ENCODE data around the gene CETP.
A peak's percentile ranks its signal among the peaks of the same experiment; 100 is the strongest.
"Not testable (repeated sequence)": the region's sequence is repeated elsewhere in the genome, so short reads cannot be mapped to it uniquely, and the experiment has no call there.

CETP gene

DNA sequence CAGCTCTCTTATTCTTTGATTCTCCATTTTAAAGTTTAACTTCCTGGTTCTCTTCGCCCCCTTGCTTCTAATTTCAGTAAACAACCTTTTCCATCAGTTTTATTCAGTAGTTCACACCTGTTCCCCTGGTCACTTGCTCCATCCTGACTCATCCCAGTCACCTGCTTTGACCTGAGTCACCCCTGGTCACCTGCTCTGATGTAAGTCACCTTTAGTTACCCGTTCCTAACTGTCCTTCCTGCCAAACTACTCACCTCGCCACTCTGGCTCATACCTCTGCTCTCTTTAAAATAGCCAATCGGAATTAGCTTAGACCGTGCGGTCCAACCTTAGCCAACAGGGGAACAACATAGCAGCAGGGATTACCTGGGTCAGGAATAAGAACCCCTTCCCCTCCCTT is 22.9 kb downstream of the CETP start:
- DNase-seq, result no peak

DNA sequence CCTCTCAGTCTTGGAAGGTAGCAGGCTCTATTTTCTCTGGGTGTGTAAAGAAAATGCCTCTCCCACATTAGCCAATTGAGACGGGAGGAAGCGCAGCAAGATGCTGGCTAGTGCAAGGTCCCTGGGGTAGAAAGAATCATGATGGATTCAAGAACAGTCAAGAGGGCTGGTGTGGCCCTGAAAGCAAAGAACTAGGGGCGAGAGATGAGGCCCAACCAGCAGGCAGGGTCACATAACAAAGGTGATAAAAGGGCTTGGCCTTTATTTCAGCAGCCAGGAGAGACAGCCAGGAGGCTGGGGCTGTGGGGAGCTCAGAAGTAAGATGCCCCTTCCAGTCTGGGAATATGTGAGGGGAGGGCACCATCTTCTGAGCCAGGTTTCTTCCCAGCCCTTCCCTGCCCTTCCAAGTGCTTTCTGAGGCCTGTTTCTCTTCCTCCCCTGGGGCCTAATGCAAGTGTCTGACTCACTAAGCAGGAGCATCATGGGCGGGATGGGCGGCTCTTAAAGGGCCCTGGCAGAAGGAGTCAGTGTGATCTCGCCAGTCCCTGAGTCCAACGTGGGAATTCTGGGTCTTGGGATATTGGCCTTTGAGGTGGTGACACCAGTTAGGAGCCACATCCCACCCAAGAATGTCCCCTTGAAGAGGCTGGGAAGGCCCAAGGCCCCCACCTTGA is 23.7 kb downstream of the CETP start:
- no peak for DNase-seq

DNA sequence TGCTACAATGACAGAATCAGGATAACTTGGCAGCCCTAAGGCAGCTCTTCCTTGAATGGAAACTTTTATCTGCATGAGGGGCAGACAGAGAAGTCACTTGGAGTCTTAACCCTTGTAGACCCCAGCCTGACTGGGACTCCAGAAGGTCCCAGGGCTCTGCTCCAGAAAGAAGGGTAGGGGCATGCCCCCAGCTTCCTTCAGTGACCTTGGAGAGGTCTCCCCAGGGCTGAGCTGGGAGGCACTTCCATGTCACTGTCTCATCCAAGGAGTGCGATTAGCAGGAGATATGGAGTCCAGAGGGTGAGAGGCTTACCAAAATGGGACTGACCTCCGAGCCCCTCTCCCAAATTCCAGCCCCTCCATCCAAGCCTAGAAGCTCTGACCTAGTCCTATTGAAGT is 24.2 kb downstream of the CETP start:
- no peak for DNase-seq

DNA sequence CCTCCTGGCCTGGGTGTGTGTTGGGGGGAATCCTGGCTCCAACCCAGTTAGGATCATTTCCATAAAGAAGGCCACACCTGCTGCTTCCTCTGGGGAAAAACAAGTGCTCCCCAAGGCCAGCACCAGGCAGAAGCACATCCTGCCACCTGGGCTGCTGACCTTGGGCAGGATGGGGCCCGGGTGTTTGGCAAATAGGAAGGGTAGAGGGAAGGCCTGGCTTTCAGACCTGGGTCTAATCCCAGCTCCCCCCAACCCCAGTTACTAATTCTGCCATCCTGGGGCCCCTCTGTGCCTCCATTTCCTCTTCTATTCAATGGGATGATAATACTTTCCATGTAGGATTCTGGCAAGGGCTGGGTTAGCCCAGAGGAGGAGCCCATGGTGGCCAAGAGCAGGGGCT is 24.6 kb downstream of the CETP start:
- no peak for DNase-seq

DNA sequence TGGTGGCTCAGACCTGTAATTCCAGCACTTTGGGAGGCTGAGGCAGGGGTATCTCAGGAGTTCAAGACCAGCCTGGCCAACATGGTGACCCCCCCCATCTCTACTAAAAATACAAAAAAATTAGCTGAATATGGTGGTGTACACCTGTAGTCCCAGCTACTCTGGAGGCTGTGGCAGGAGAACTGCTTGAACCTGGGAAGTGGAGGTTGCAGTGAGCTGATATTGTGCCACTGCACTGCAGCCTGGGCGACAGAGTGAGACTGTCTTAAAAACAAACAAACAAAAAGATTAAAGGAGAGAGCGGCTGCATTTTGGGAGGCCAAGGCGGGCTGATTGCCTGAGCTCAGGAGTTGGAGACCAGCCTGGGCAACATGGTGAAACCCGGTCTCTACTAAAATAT is 25.2 kb downstream of the CETP start:
- not testable (repeated sequence) for DNase-seq

DNA sequence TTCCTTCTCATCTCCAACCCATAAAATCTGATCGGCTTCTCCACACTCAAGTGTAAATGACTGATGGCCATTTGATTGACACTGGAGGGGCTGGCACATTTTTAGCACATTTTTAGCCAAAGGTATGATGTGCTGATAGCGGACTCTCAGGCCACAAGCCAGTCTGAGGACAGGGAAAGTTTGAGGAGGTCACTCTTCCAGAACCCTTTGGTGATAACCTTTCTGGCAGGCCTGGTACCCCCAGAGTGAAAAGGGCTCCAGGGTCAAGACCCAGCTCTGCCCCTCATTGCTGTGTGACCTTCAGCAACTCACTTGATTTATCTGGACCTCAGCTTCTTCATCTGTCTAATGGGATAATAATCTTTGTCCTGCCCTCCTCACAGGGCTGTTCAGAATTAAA is 25.9 kb downstream of the CETP start:
- DNase-seq, result no peak

DNA sequence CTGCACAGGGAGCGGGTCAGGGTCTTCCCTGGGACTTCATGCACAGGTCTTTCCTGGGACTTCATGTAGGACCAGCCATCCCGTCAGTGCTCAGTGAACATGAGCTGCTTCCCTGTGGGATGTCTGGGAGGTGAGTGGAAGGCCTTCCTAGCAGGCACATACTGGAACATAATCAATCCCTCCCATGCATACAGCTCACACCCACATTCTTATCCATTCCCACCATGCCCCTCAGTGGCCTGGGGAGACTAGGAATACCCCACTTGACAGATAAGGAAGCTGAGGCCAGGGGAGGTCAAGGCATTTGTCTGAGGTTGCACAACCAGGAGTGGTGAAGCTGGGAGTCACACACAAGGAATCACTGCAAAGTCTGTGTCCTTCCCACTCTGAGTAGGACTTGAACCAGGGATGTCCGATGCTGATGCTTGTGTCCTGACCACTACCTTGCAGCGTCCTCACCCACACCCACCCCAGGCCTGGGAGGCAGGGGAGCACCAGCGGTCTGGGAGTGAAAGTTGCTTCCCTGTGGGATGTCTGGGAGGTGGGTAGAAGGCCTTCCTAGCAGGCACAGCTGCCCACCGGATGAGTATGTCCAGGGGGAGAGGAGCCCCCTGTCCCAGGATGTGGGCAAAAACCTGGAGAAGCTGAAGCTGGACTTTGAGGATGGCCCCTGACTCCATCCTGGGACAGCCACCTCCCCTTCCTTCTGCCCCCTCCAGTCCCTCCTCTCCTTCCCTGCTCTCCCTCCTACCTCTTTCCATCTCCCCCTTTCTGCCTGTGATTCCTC is 26.6 kb downstream of the CETP start:
- DNase-seq, result no peak

DNA sequence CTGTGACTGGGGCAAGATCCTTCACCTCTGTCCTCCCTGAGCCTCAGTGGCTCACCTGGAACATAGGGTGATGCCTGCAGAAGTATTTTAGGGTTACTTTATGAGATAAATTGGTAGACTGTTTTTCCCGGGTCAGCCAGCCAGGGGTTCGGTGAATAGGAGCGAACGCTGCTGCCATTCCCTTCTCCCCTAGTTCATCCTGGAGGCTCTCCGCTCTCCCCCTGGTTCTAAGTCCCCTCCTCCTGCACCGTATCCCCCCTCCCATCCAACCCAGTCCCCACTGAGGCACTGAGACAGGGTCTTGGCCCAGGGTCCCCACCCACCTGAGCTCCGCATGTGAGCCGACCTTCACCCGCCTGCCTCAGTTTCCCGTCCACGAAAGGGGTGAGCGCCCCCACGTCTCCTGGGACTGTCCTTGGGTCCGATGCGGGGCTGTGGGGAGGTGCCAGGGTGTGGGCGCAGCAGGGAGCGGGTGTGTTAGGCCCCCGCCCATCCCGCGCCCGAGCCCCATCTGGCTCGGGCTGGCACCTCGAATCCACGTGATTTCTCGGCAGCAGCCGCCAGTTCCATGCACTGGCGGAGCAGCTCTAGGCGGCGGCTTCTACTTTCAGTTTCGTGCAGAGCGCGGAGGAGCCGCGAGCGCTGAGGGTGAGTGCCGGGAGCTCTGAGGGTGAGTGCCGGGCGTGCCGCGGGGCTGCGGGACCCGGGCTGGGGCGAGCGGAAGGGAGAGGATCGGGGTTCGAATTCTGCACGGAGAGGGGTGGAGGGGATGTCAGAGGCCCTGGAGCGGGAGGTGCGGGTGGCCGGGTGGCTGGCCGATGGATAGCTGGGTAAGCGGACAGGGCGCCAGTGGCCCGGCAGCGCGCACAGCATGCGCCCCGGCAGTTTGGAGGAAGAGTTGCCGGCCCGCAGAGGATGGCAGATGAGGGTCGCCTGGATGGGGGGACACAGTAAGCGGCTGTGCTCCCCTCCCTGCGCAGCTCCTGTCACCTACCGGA is 27.5 kb downstream of the CETP start, which contains the start of gene NLRC5:
NLRC5 (plus strand) TSS at position 610 of the 998 bp plus-strand sequence. CDS start 31,156 bp downstream, outside the sequence.
- DNase-seq, result peak; percentile 92

DNA sequence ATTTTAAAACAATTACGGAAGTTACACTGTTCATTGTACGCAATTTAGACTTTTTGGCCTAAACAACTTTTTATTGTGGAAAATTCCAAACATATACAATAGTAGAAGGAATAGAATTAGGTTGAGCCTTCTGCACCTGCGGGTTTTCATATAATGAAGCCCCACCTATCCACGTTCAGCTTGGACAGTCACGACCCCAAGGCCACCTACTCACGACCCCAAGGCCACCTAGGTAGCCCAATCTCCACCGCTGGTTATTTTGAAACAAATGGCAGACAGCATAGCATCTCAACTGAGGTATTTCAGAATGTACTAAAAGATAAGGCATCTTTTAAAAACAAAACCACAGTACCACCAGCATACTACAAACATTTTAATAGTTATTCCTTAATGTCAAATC is 28.2 kb downstream of the CETP start:
- no peak for DNase-seq

DNA sequence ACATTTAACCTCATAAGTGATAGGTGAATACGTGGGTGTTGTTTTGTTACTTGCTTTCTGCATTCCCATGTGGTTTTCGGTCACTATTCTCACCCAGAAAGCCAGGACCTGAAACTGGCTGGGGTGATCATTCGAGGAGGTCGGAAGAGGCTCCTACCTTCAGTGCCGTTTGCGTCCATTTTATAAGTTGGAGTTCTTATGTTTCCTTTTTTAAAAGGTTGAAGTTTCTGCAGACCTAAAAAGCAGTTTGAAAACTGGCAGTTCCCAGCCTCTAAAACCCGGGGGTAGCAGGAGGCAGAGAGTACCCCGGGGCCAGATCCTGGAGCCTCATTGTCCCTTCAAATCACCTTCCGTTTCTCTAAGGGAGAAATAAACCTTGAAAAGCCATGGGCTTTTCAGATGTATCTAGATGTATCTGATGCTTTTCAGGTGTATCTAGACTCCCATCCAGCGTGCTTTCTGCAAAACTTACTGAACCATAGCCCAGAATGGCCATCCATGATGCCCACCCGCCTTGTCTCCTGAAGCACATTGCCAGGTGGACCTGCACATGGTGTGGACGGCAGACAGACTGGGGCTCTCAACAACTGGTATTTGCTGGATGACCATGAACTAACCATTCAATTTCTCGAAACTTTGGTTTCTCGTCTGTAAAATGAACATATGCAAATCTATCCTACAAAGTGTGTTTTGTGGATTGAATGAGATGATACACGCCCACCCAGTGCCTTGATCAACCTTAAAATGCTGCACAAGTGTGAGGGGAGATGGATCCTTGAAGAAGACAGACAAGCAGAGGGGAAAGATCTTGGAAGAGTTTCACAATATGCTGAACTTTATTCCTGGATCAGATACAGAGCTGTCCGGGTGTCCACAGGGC is 28.9 kb downstream of the CETP start:
- no peak for DNase-seq

DNA sequence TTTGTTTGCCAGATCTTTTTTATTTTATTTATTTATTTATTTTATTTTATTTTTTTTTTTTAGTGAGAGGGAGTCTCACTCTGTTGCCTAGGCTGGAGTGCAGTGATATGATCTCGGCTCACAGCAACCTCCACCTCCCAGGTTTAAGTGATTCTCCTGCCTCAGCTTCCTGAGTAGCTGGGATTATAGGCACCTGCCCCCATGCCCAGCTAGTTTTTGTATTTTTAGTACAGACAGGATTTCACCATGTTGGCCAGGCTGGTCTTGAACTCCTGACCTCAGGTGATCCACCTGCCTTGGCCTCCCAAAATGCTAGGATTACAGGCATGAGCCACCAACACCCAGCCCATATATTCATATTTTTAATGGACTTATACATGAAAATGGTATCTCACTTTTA is 30.7 kb downstream of the CETP start:
- DNase-seq, result not testable (repeated sequence)

DNA sequence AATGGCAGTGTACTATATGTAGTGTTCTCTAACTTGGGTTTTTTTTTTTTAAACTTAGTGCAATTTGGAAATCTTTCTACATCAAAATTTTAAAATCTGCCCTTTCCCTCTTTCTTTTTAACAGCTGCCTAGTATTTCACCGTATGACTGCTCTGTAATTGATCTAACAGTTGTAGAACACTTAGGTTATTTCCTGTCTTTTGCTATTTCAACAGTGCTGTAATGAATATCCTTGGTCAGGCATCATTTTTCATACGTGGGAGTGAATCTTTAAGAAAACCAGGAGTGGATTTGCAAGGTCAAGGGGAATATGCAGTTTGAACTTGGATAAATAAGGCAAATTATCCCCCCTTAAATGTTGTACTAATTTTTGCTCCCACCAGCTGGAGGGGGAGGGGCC is 31.5 kb downstream of the CETP start:
- DNase-seq, result no peak

DNA sequence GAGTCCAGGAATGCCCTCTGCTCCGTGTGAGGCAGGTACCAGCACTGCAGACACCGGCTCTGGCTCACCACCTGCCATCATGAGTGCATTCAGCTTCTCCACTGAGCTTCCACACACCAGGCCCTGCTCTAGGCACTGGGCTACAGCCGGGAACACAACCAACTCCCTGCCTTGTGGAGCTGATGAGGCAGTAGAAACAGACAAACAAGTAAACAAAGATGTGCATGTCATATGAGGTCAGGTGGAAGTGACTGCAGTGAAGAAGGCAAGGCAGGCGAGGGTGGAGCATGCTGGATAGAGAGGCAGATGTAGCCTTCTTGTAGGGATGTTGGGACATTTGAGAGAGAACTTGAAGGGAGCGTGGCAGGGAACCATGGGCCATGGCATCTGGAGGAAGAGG is 32.6 kb downstream of the CETP start:
- no peak for DNase-seq

DNA sequence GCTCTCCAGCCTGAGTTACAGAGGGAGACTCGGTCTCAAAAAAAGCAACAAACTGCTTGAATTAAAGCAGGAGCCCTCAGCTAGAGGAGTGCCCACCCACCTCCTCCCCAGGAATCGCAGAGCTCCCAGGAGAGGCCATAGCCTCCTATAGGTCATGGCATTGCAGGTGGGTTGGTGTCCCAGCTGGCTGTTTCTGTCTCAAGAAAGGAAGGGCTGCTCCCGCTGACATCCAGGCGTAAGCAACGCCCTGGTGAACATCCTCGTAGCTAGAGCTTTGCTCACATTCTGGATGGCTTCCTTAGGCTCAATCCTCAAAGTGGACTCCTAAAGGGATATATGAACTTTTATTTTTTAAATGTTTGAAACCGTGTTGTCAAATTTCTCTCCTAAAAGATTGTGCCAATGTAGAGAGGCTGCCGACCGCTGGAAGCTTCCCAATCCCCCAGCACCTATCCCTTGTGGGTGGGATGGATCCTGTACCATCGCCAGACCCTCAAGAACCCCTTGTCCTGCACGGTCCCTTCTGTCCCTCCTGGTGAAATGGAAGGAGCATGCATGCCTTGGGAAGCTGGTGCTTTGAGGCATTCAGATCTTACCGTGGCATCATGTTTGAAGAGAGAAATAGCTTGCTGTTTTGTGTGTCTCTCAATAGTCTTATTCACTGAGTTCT is 33.5 kb downstream of the CETP start:
- DNase-seq, result no peak

DNA sequence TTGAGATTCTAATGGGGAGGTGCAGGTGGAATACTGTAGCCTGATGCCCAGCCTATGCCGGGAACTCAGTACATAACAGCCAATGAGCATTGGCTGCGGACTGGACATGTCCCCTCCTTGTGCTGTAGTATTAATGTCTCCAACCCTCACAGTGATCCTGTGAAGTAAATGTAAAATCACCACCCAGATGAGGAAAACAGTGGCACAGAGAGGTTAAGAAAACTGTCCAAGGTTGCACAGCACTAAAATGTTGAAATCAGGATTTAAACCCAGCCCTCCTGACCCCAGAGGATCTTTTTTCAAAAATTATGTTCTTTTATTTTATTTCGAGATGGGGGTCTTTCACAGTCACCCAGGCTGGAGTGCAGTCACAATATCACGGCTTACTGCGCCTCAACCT is 35.5 kb downstream of the CETP start:
- DNase-seq, result no peak

DNA sequence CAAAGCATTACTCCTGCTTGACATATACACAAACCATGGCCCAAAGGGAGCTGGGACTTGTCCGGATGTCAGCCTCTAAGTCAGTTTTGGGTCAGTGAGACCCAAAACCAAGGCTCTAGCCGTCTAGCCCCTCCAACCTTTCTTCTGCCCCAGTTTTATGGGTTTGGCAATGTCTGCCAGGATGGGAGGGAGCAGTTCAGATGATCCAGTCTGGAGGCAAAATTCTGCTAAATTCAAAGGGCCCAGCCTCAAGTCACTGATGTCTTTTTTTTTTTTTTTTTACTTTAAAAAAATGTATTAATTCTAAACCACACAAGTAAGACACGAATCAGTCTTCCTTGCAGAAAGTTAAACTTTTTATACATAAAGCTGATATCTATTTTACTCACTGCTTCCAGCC is 36.2 kb downstream of the CETP start:
- no peak for DNase-seq

DNA sequence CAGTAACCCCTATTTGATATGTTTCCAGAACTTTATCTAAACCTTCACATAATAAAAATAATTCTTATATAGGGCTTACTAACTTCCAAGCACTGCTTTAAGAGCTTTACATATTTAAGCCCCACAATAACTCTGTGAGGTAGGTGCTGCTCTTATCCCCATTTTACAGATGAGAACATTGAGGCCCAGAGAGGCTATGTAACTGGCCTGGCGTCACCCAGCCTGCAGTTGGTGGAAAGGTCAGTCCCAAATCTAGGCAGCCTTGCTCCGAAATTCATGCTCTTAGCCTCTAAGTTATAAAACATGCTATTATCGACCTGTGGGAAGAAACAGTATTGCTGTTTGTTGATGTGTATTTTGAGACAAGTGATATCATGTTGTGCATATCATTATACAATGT is 36.6 kb downstream of the CETP start:
- no peak for DNase-seq

DNA sequence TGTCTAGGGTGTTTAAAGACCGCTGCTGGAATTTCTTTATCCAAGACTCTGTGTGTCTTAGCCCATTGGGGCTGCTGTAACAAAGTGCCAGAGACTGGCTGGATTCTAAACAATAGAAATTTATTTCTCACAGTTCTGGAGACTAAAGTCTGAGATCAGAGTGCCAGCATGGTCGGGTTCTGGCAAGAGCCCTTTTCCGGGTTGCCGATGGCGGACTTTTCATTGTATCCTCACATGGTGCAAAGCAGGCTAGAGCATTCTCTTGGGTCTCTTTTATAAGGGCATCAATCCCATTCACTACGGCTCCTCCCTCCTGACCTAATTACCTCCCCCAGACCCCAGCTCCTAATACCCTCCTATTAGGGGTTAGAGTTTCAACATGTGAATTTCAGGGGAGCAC is 37.1 kb downstream of the CETP start:
- DNase-seq, result no peak

DNA sequence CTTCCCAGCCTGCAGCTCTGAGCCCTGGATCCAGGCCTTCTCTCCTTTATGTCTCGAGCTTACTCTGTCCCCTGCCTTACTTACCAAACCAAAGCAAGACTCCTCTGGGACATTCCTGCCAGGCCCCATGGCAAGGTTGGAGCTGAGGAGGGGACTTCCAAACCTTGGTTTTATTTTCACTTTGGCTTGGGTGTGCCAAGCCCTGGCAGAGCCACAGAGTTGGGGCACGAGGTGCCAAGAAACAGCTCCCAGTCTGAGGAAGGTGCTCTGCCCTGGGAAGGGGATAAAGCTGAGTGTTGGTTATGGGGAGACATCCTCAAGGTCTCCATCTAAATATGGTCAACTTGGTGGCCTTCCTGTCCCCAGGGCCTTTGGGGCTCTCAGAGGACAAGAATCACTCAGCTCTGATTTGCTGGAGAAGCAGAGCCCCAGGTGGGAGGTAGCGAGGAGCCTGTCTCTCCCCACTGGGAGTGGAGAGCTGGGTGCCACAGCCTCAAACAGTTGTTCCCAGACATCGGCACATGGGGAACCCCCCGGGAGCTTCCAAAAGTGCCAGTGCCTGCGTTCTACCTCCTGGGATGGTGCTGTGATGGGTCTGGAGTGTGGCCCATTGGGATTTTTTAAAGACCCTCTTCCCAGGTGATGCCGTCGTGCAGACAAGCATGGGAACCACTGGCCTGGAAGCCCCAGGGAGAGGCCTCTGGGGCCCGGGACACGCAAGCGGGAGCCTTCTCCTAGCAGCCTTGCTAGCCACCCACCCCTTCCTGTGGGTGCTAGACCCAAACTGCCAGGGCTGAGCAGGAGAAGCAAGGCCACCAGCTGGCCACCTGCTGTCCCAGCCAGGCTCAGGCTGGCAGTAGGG is 37.9 kb downstream of the CETP start:
- peak; percentile 66 for DNase-seq

DNA sequence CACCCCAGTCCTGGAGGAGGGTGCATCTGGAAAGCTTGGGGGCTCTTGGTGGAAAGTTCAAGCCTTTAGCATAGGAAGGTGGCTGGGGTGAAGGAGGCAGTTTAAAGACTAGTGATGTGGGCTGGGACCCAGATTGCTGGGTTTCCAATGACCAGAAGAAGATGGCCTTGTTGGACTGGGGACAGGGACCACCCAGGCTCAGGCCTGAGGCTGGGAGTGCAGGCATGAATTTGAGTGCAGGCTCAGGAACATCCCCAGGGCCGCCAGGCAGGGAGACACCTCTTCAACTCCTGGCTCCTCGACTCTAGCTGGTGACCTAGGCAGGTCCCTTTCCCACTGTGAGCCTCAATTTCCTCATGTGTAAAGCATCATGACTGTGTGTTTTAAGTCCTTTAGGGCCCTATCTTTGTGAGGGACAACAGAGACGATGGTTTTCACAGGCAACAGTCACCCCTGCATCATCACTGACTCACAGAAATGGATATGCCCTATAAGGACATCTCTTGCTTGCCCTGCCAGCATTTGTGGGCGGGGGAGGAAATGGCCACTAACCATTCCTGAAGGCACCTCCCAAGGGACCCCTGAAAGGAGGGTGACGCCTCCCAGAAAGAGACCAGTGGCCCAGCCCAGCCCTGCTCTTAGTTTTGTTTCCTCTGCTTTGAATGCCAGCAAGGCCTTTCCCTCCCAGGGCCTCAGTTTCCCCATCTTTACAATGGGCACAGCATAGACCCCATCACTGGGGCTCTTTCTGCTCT is 38.7 kb downstream of the CETP start:
- peak; percentile 49 for DNase-seq
